H1 (cell line): ENCODE data around the gene BLOC1S3. TPM values are rescaled to one million over a fixed set of nuclear protein-coding genes. Genes with fewer than 3 reads are reported as not detected.

Experiments
- CTCF ChIA-PET: fragments of 300-600 bp; sonication (Branson Sonifier 250); formaldehyde crosslinking; loops from one replicate; lab custom pipeline; 2021; ENCODE audit not compliant: partially characterized antibody; lab: Charles Lee
- POLR2A ChIA-PET: fragments of 300-600 bp; sonication (Branson Sonifier 250); formaldehyde crosslinking; loops from one replicate; lab custom pipeline; 2021; ENCODE audit warnings: inconsistent platforms; ENCODE audit not compliant: partially characterized antibody; lab: Charles Lee
- DNase-seq, 2 experiments: peaks; one replicate each; pipeline versions ENCODE4 v3.0.0 to v3.0.0-alpha.2; 2010 to 2022; ENCODE audit warnings: low spot score in 2 of 2, low read depth in 1 of 2, mixed read lengths in 1 of 2
- FAIRE-seq: peaks from 2 replicates; lab custom pipeline; 2011; peaks lifted over from hg19 to GRCh38; lab: Jason Lieb, UNC
- H2AFZ ChIP-seq: 2 replicates; pipeline ENCODE4 v1.8.1; 2012; ENCODE audit warnings: low read length, inconsistent platforms
- H2AK5ac ChIP-seq: 2 replicates; pipeline ENCODE4 v1.6.1; 2013; ENCODE audit warnings: low read depth, low read length
- H2BK120ac ChIP-seq: replicated peaks from 2 replicates; pipeline ENCODE3; 2013; ENCODE audit warnings: low read depth, low read length, inconsistent platforms
- H2BK12ac ChIP-seq: 2 replicates; pipeline ENCODE4 v1.6.1; 2013; ENCODE audit warnings: low read depth, low read length
- H2BK15ac ChIP-seq: 2 replicates; pipeline ENCODE4 v1.6.1; 2013; ENCODE audit warnings: low read length
- H2BK20ac ChIP-seq: 2 replicates; pipeline ENCODE4 v1.6.1; 2013; ENCODE audit warnings: low read length
- H2BK5ac ChIP-seq: 2 replicates; pipeline ENCODE4 v1.6.1; 2013; ENCODE audit warnings: low read depth, low read length
- H3K14ac ChIP-seq: 2 replicates; pipeline ENCODE4 v1.6.1; 2013; ENCODE audit warnings: inconsistent platforms; ENCODE audit not compliant: insufficient read length
- H3K18ac ChIP-seq: 2 replicates; pipeline ENCODE4 v1.6.1; 2013; ENCODE audit warnings: low read length; ENCODE audit errors: extremely low read depth
- H3K23ac ChIP-seq: 2 replicates; pipeline ENCODE4 v1.6.1; 2013; ENCODE audit warnings: inconsistent platforms; ENCODE audit not compliant: insufficient read length
- H3K23me2 ChIP-seq: 2 replicates; pipeline ENCODE4 v1.6.1; 2013; ENCODE audit warnings: low read depth, low read length
- H3K27ac ChIP-seq: 2 replicates; pipeline ENCODE4 v1.6.1; 2011; ENCODE audit warnings: low read depth, low read length, inconsistent platforms
- H3K27me3 ChIP-seq, 4 experiments: replicated peaks in 1 of 4; 1 replicate in 1 of 4; 2 replicates in 3 of 4; pipeline versions ENCODE4 v1.6.1 to v1.8.1; 2011 to 2013; ENCODE audit warnings: low read length in 3 of 4, mild to moderate bottlenecking in 3 of 4, inconsistent platforms in 2 of 4, mixed read lengths in 2 of 4, moderate library complexity in 1 of 4; ENCODE audit not compliant: control insufficient read depth in 3 of 4, insufficient read depth in 3 of 4; ENCODE audit errors: extremely low read depth in 1 of 4
- H3K36me3 ChIP-seq, 4 experiments: 2 replicates each; pipeline versions ENCODE4 v1.6.1 to v1.8.1; 2011 to 2013; ENCODE audit warnings: mild to moderate bottlenecking in 4 of 4, low read length in 3 of 4, moderate library complexity in 2 of 4, control low read depth in 1 of 4, inconsistent platforms in 1 of 4; ENCODE audit not compliant: insufficient read depth in 4 of 4, control insufficient read depth in 2 of 4
- H3K4ac ChIP-seq: replicated peaks from 2 replicates; pipeline ENCODE3; 2013; ENCODE audit warnings: low read length, low read depth, mixed read lengths, inconsistent platforms; ENCODE audit not compliant: insufficient read length
- H3K4me1 ChIP-seq, 4 experiments: replicated peaks in 1 of 4; 1 replicate in 1 of 4; 2 replicates in 3 of 4; pipeline versions ENCODE4 v1.6.1 to v1.8.1; 2011 to 2013; ENCODE audit warnings: low read length in 3 of 4, inconsistent platforms in 2 of 4, mixed read lengths in 1 of 4; ENCODE audit not compliant: insufficient read depth in 4 of 4, control insufficient read depth in 3 of 4
- H3K4me2 ChIP-seq, 2 experiments: 2 replicates each; pipeline versions ENCODE4 v1.6.1 to v1.8.1; 2011 to 2013; ENCODE audit warnings: low read depth in 2 of 2, low read length in 2 of 2, control low read depth in 1 of 2, inconsistent platforms in 1 of 2, mild to moderate bottlenecking in 1 of 2; ENCODE audit not compliant: insufficient read depth in 1 of 2
- H3K4me3 ChIP-seq, 4 experiments: fragments of 200-600, 300-600 bp in 1 of 4; sonication (generic), shearing (Covaris generic), sonication (Bioruptor Twin) in 1 of 4; 2 replicates each; pipeline versions ENCODE4 v1.5.1 to v1.8.1; 2011 to 2016; ENCODE audit warnings: low read length in 4 of 4, low read depth in 3 of 4, control low read depth in 2 of 4, inconsistent platforms in 2 of 4, mild to moderate bottlenecking in 2 of 4, mixed read lengths in 1 of 4, moderate library complexity in 1 of 4; ENCODE audit not compliant: insufficient read depth in 2 of 4; ENCODE audit errors: extremely low read depth in 1 of 4
- H3K56ac ChIP-seq: replicated peaks from 2 replicates; pipeline ENCODE3; 2013; ENCODE audit warnings: low read depth, mild to moderate bottlenecking, mixed read lengths, low read length, inconsistent platforms; ENCODE audit not compliant: insufficient read length
- H3K79me1 ChIP-seq: 2 replicates; pipeline ENCODE4 v1.6.1; 2013; ENCODE audit warnings: low read depth, low read length, control low read depth
- H3K79me2 ChIP-seq, 2 experiments: 2 replicates each; pipeline versions ENCODE4 v1.6.1 to v1.8.1; 2012 to 2013; ENCODE audit warnings: low read length in 2 of 2, mild to moderate bottlenecking in 2 of 2, inconsistent platforms in 1 of 2; ENCODE audit not compliant: insufficient read depth in 2 of 2, control insufficient read depth in 1 of 2
- H3K9ac ChIP-seq, 4 experiments: replicated peaks in 1 of 4; 1 replicate in 1 of 4; 2 replicates in 3 of 4; pipeline versions ENCODE4 v1.6.1 to v1.8.1; 2011 to 2013; ENCODE audit warnings: low read depth in 3 of 4, low read length in 3 of 4, control low read depth in 2 of 4, mild to moderate bottlenecking in 2 of 4, moderate library complexity in 2 of 4, inconsistent platforms in 1 of 4; ENCODE audit errors: extremely low read depth in 1 of 4
- H3K9me3 ChIP-seq, 2 experiments: 2 replicates each; pipeline versions ENCODE4 v1.6.1 to v1.8.1; 2012 to 2013; ENCODE audit warnings: mild to moderate bottlenecking in 2 of 2, moderate library complexity in 2 of 2, control low read depth in 1 of 2, inconsistent platforms in 1 of 2, low read depth in 1 of 2, low read length in 1 of 2, mixed read lengths in 1 of 2; ENCODE audit not compliant: insufficient read depth in 2 of 2
- H4K20me1 ChIP-seq, 2 experiments: replicated peaks in 1 of 2; 2 replicates each; pipeline versions ENCODE3 to v1.8.1; 2011 to 2013; ENCODE audit warnings: inconsistent platforms in 2 of 2, low read length in 2 of 2, mild to moderate bottlenecking in 1 of 2; ENCODE audit not compliant: insufficient read depth in 2 of 2, control insufficient read depth in 1 of 2
- H4K5ac ChIP-seq: 2 replicates; pipeline ENCODE4 v1.6.1; 2013; ENCODE audit warnings: low read length, low read depth, mixed read lengths, inconsistent platforms; ENCODE audit not compliant: insufficient read length
- H4K8ac ChIP-seq: 2 replicates; pipeline ENCODE4 v1.8.0; 2013; ENCODE audit warnings: mild to moderate bottlenecking, moderate library complexity, low read length, inconsistent platforms; ENCODE audit not compliant: insufficient read depth; ENCODE audit errors: extremely low read depth
- H4K91ac ChIP-seq: replicated peaks from 2 replicates; pipeline ENCODE3; 2013; ENCODE audit warnings: low read length, mixed read lengths, inconsistent platforms; ENCODE audit not compliant: insufficient read length
- EP300 ChIP-seq, 2 experiments: IDR thresholded peaks; 1 replicate in 1 of 2; 2 replicates in 1 of 2; pipeline ENCODE4 v1.6.1; 2011 to 2012; ENCODE audit warnings: low read depth in 2 of 2, low read length in 2 of 2, mild to moderate bottlenecking in 2 of 2, borderline replicate concordance in 1 of 2, inconsistent platforms in 1 of 2, moderate library complexity in 1 of 2
- GTF2F1 ChIP-seq: IDR thresholded peaks from 2 replicates; pipeline ENCODE4 v1.6.1; 2012; ENCODE audit warnings: low read depth, low read length, improper control_type of control experiment, borderline replicate concordance
- SRF ChIP-seq: IDR thresholded peaks from 2 replicates; pipeline ENCODE4 v1.6.1; 2011; ENCODE audit warnings: mild to moderate bottlenecking, low read depth, low read length, moderate library complexity
- TCF12 ChIP-seq: IDR thresholded peaks from 2 replicates; pipeline ENCODE4 v1.6.1; 2011; ENCODE audit warnings: low read depth, mild to moderate bottlenecking, low read length
- ZNF274 ChIP-seq: IDR thresholded peaks from 2 replicates; pipeline ENCODE4 v1.7.0; 2012; ENCODE audit warnings: low read length, borderline replicate concordance; ENCODE audit errors: extremely low read depth
- WGBS, 2 experiments: shearing (Covaris generic) in 1 of 2; methylation state at CpG; one replicate each; pipeline versions ENCODE4 v1.1.6 to v1.1.7; 2013 to 2015; ENCODE audit warnings: low lambda C conversion rate in 2 of 2, mixed read lengths in 2 of 2, inconsistent platforms in 1 of 2, low coverage in 1 of 2, missing lambda C conversion rate in 1 of 2; ENCODE audit not compliant: insufficient replicate concordance in 2 of 2, insufficient coverage in 1 of 2, insufficient read length in 1 of 2; ENCODE audit errors: extremely low coverage in 1 of 2, missing lambda C conversion rate in 1 of 2; 5-methylcytosine and 5-hydroxymethylcytosine counted together
- polyA plus RNA-seq, 7 experiments: library from polyadenylated mRNA; depleted of rRNA in 3 of 7; stranded (reverse) in 5 of 7; unstranded in 2 of 7; fragments of >200 nt in 5 of 7; fragments of 200-250 nt in 2 of 7; gene quantifications; 1 replicate in 5 of 7; 2 replicates in 1 of 7; 4 replicates in 1 of 7; pipeline versions ENCODE4 v1.2.1 to v1.2.3, GENCODE V29; 2011 to 2013; ENCODE audit warnings: missing spikeins in 2 of 7, mixed read lengths in 2 of 7
- total RNA-seq: library from RNA; stranded (reverse); fragmentation: NEBNext Ultra II Directional; extraction: Animal tissue kit (Norgen Biotek cat#: 25700); gene quantifications from 2 replicates; pipeline ENCODE4 v1.2.1, GENCODE V29; 2021
- TF ChIP-seq, protein P1 (sequence below): IDR thresholded peaks from 2 replicates; pipeline ENCODE4 v1.6.1; 2012; ENCODE audit warnings: inconsistent platforms

The BLOC1S3 gene
- total and polyA plus RNA-seq, 2 of the 8 experiments (the other 6 are each of a cell fraction or from before 2014, with no cell fraction given): 6.0 to 6.1 TPM

DNA sequence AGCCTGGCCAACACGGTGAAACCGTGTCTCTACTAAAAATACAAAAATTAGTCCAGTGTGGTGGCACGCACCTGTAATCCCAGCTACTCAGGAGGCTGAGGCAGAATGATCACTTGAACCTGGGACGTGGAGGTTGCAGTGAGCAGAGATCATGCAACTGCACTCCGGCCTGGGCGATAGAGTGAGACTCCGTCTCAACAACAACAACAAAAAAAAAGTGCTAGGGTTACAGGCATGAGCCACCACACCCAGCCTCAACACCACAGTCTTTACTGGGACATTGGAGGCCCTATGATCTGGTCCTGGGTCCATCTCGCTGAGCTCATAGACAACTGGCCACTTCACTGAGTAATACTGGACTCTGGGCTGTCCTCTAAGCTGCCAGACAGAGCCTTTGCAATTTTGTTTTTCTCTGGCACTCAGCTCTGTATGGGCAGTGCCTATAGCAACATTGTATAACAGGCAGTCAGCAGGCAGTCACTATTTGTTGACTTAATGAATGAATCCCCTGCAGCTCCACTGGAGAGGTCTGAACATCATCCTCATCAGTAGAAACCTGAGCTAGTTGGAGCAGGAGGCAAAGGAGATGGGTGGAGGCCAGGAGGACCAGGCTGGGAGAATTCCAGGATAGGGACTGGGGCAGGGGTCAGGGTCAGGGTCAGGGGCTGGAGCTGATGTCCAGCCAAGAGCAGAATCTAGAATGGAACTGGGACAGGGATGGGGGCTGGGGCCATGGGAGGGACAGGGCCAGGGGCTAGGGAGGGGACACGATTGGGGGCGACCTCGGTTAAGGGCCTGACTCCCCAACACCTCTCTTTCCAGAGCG lies 8.1 kb downstream of the BLOC1S3 start:
- Histone ChIP-seq H3K9me3 (no peaks in the 10 kb centered on the region), H3K23me2 (no peaks in the 10 kb centered on the region), H3K36me3 (no peaks in the 10 kb centered on the region), H3K27me3 (no peaks in the 10 kb centered on the region; a peak in 1 of 7 replicates), H2BK5ac (no peak overlapping the region), H3K9ac (no peak overlapping the region), H2AFZ (no peak overlapping the region; the same call in 1 of the 2 replicates), H2BK20ac (no peak overlapping the region), H2BK12ac (no peak overlapping the region), H3K4me3 (no peak overlapping the region), H3K4me2 (no peak overlapping the region; a peak in 1 of 4 replicates), H3K27ac (no peak overlapping the region), H2AK5ac (no peak overlapping the region), H4K91ac (no peak overlapping the region), H3K4me1 (peaks cover 0 to 3% (median 2%) of the 10 kb centered on the region in 4 experiments; a peak in 3 of 7 replicates), H2BK120ac (no peak overlapping the region), H3K79me1 (no peaks in the 10 kb centered on the region), H3K23ac (no peak overlapping the region), H3K14ac (no peak overlapping the region), H3K4ac (no peak overlapping the region), H4K8ac (0 out of 2 replicates have a peak overlapping the region, but pooled peaks have one; percentile 38), H3K56ac (no peak overlapping the region), H3K79me2 (no peaks in the 10 kb centered on the region), H3K18ac (no peak overlapping the region), H4K5ac (no peak overlapping the region), H4K20me1 (no peaks in the 10 kb centered on the region), H2BK15ac (no peak overlapping the region)
- CTCF ChIA-PET: interaction anchor here (0.7 to 8.1 kb wide), 47 partner anchors 9 to 338 kb away, joined by 3 to 54 read pairs (median 4); partner anchors contain the start of genes BLOC1S3, MARK4, NKPD1 and TRAPPC6A
- WGBS, 2 experiments: 88% methylated on average over 12 of the region's 12 CpGs; no CpG with 5 or more reads in 1 of the 2 experiments
- POLR2A ChIA-PET: interaction anchor here (0.5 to 1.6 kb wide), 4 partner anchors 8 to 190 kb away, joined by 3 to 8 read pairs (median 3); partner anchors contain the start of genes BLOC1S3 and TRAPPC6A
- DNase-seq (no peak), FAIRE-seq (no peak)
- TF ChIP-seq SRF: no peak
- TF ChIP-seq, protein P1, sequence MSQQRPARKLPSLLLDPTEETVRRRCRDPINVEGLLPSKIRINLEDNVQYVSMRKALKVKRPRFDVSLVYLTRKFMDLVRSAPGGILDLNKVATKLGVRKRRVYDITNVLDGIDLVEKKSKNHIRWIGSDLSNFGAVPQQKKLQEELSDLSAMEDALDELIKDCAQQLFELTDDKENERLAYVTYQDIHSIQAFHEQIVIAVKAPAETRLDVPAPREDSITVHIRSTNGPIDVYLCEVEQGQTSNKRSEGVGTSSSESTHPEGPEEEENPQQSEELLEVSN: no peak
- no peak for TF ChIP-seq EP300 (IDR thresholded peaks at IDR 0.05; ENCODE audit: borderline replicate concordance in 1 of 2, low read depth in 2 of 2, low read length in 2 of 2)
- TF ChIP-seq GTF2F1: no peak
- no peak for TF ChIP-seq TCF12
- TF ChIP-seq ZNF274: no peak
